K562 (cell line): ENCODE results near the gene SAMD8. TPM values are rescaled to one million over a fixed set of nuclear protein-coding genes. Genes with fewer than 3 reads are reported as not detected.

Source experiments
- CBX1 ChIP-seq: sonication (generic); IDR thresholded peaks from 2 replicates; pipeline ENCODE4 v1.6.1; 2016; ENCODE audit warnings: antibody characterized with exemption, low read depth, mild to moderate bottlenecking
- EP400 ChIP-seq: fragments of 450-650 bp; IDR thresholded peaks from 2 replicates; pipeline ENCODE4 v1.6.1; 2017; ENCODE audit warnings: antibody characterized with exemption, mild to moderate bottlenecking, moderate library complexity
- FOXM1 ChIP-seq, 2 experiments: fragments of 450-650 bp in 1 of 2; sonication (generic) in 1 of 2; formaldehyde crosslinking in 1 of 2; IDR thresholded peaks; 2 replicates each; pipeline versions ENCODE4 v1.6.1 to v1.9.0; 2017 to 2022; ENCODE audit warnings: low read depth in 2 of 2, mild to moderate bottlenecking in 2 of 2, missing genetic modification reagents in 1 of 2, moderate library complexity in 1 of 2
- GTF2E2 ChIP-seq: fragments of 200-800 bp; sonication (Bioruptor generic); IDR thresholded peaks from 2 replicates; pipeline ENCODE4 v1.6.1; 2016; ENCODE audit warnings: missing genetic modification characterization, missing compliant biosample characterization
- MBD2 ChIP-seq: sonication (generic); IDR thresholded peaks from 2 replicates; pipeline ENCODE4 v1.6.1; 2016; ENCODE audit warnings: low read depth, borderline replicate concordance
- MTA2 ChIP-seq: fragments of 450-650 bp; IDR thresholded peaks from 2 replicates; pipeline ENCODE4 v1.6.1; 2016; ENCODE audit warnings: low read depth
- MTA3 ChIP-seq: fragments of 450-650 bp; formaldehyde crosslinking; IDR thresholded peaks from 2 replicates; pipeline ENCODE4 v1.6.1; 2017; ENCODE audit warnings: mild to moderate bottlenecking, borderline replicate concordance
- NCOA4 ChIP-seq: fragments of 450-650 bp; IDR thresholded peaks from 2 replicates; pipeline ENCODE4 v1.6.1; 2018; ENCODE audit warnings: mild to moderate bottlenecking; ENCODE audit not compliant: partially characterized antibody
- RBM15 ChIP-seq: fragments of 200-400 bp; formaldehyde crosslinking; IDR thresholded peaks from 2 replicates; pipeline ENCODE4 v1.6.1; 2018; ENCODE audit warnings: mild to moderate bottlenecking, low read length, moderate library complexity; ENCODE audit not compliant: insufficient read depth
- RCOR1 ChIP-seq, 2 experiments: IDR thresholded peaks; 2 replicates each; pipeline ENCODE4 v1.6.1; 2012; ENCODE audit warnings: low read depth in 2 of 2, low read length in 2 of 2, borderline replicate concordance in 1 of 2, improper control_type of control experiment in 1 of 2
- SETDB1 ChIP-seq: IDR thresholded peaks from one replicate; pipeline ENCODE4 v1.6.1; 2012; ENCODE audit warnings: low read length, control low read depth, inconsistent platforms
- ZBTB17 ChIP-seq: fragments of 450-650 bp; formaldehyde crosslinking; IDR thresholded peaks from 2 replicates; pipeline ENCODE4 v1.4.0; 2020; ENCODE audit warnings: mild to moderate bottlenecking
- polyA plus RNA-seq, 8 experiments: library from polyadenylated mRNA; depleted of rRNA in 4 of 8; stranded (reverse) in 5 of 8; unstranded in 3 of 8; fragments of >200 nt; fragmentation: Nextera tagmentation in 2 of 8; fragmentation: Illumina TruSeq in 1 of 8; extraction: Ambion mirVana in 2 of 8; extraction: Trizol in 1 of 8; gene quantifications; 2 replicates each; pipeline versions ENCODE4 v1.2.1 to v1.2.3, GENCODE V29; 2011 to 2014; ENCODE audit warnings: inconsistent platforms in 1 of 8, missing spikeins in 1 of 8
- total RNA-seq, 7 experiments: library from RNA; depleted of rRNA in 6 of 7; stranded (reverse); fragments of >200 nt in 6 of 7; fragmentation: Illumina TruSeq in 2 of 7; extraction: Trizol in 2 of 7; gene quantifications; 2 replicates each; pipeline versions ENCODE4 v1.2.1 to v1.2.3, GENCODE V29; 2011 to 2021; ENCODE audit warnings: low replicate concordance in 1 of 7
- TF ChIP-seq, protein P1 (sequence below): sonication (generic); formaldehyde crosslinking; IDR thresholded peaks from 2 replicates; pipeline ENCODE4 v1.8.0; 2022; ENCODE audit warnings: missing genetic modification reagents, mild to moderate bottlenecking, borderline replicate concordance

SAMD8 gene
- total and polyA plus RNA-seq, 9 of the 15 experiments (the other 6 are each of a cell fraction or from before 2014, with no cell fraction given): 2.7 to 16.1 (median 6.2) TPM

DNA sequence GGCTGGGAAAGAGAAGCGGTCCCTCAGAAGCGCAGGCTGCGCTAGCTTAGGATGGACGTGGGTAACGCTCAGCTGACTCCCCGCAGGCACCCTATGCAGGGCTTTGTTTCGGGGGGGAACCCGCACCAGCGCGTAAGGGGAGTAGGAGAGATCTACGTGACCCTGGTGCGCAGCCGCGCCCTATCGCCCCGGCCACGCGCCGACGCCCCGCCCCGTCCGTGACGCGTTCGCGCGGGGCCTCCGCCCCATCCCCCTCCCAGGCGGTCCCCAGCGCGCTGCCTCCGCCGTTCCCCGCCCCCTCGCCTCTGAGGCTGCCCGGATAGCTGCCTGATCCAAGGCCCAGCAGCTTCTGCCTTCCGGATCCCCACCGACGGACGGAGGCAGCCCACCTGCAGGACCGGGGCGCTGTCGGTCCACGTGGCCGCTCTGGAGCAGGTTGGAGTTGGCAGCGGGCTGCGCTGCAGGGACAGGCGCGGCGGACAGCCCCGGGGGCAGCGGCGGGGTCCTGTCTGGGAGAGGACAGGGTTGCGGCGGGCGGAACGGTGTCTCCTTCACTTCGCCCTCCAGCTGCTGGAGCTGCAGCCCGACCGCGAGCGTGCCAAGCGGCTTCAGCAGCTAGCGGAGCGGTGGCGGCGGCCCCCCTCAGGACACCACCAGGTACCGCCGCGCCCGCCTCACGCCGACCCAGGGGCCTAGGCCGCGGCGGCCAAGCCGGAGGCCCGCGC lies 99.0 kb downstream of the SAMD8 start, which contains the start of gene VDAC2 (continued):
- TF ChIP-seq FOXM1 (IDR thresholded peaks at IDR 0.05; ENCODE audit: low read depth): peak; percentile 65; the same call in 1 of the 2 replicates
- TF ChIP-seq FOXM1 (CRISPR knock-in tag; IDR thresholded peaks at IDR 0.05; ENCODE audit: low read depth): peak; percentile 29; the same call in 1 of the 2 replicates
- peak; percentile 96 for TF ChIP-seq EP400
- peak; percentile 89 for TF ChIP-seq MTA3
- TF ChIP-seq, protein P1, sequence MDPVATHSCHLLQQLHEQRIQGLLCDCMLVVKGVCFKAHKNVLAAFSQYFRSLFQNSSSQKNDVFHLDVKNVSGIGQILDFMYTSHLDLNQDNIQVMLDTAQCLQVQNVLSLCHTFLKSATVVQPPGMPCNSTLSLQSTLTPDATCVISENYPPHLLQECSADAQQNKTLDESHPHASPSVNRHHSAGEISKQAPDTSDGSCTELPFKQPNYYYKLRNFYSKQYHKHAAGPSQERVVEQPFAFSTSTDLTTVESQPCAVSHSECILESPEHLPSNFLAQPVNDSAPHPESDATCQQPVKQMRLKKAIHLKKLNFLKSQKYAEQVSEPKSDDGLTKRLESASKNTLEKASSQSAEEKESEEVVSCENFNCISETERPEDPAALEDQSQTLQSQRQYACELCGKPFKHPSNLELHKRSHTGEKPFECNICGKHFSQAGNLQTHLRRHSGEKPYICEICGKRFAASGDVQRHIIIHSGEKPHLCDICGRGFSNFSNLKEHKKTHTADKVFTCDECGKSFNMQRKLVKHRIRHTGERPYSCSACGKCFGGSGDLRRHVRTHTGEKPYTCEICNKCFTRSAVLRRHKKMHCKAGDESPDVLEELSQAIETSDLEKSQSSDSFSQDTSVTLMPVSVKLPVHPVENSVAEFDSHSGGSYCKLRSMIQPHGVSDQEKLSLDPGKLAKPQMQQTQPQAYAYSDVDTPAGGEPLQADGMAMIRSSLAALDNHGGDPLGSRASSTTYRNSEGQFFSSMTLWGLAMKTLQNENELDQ (CRISPR knock-in tag): 0 out of 2 replicates have a peak, but pooled peaks have one; percentile 61
- 0 out of 2 replicates have a peak, but pooled peaks have one; percentile 42 for TF ChIP-seq CBX1
- TF ChIP-seq MBD2: peak; percentile 50; the same call in 1 of the 2 replicates
- no peak for TF ChIP-seq MTA2
- TF ChIP-seq GTF2E2 (tag): peak; percentile 92
- peak; percentile 51; the same call in 1 of the 2 replicates for TF ChIP-seq ZBTB17 (CRISPR knock-in tag)
- no peak for TF ChIP-seq SETDB1
- TF ChIP-seq RCOR1 (IDR thresholded peaks at IDR 0.05; ENCODE audit: borderline replicate concordance in 1 of 2, low read depth in 2 of 2, low read length in 2 of 2): no peak; a peak in 3 of 4 replicates
- TF ChIP-seq NCOA4: peak; percentile 63
- no peak for TF ChIP-seq RBM15
